Right lobe of liver (tissue), 6 donors: Measurements from ENCODE around the gene DOCK2. TPM values are rescaled to one million over a fixed set of nuclear protein-coding genes. Genes with fewer than 3 reads are reported as not detected.
A peak's percentile ranks its signal among the peaks of the same experiment; 100 is the strongest.
"Not testable (repeated sequence)": the region's sequence is repeated elsewhere in the genome, so short reads cannot be mapped to it uniquely, and the experiment has no call there.

Experiments used
- ATAC-seq, 4 donors: fragments of 200-7000 bp; cut with Tn5 transposase; one replicate each; pipeline ENCODE4 v1.9.1; 2020; ENCODE audit warnings: mild to moderate bottlenecking in 4 of 4, moderate library complexity in 4 of 4
- DNase-seq, 3 donors: peaks; one replicate each; pipeline ENCODE4 v3.0.0-alpha.2; 2020
- H3K27ac ChIP-seq, 3 donors: fragments of 200-600 bp; one replicate each; pipeline ENCODE4 v1.8.0; 2022
- H3K27me3 ChIP-seq, 2 donors: fragments of 200-600 bp; one replicate each; pipeline ENCODE4 v1.8.0; 2022
- H3K36me3 ChIP-seq, 4 donors: fragments of 200-600 bp; sonication (generic) in 1 of 4; one replicate each; pipeline versions ENCODE4 v1.5.1 to v1.8.0; 2017 to 2022; ENCODE audit warnings: control low read depth in 1 of 4
- H3K4me1 ChIP-seq, 4 donors: fragments of 200-600 bp; sonication (generic) in 1 of 4; one replicate each; pipeline versions ENCODE4 v1.5.1 to v1.8.0; 2017 to 2022; ENCODE audit warnings: control low read depth in 1 of 4
- H3K4me3 ChIP-seq, 3 donors: fragments of 200-600 bp; one replicate each; pipeline ENCODE4 v1.8.0; 2022
- H3K9me3 ChIP-seq, 4 donors: fragments of 200-600 bp; sonication (generic) in 1 of 4; one replicate each; pipeline versions ENCODE4 v1.5.1 to v1.8.0; 2017 to 2022; ENCODE audit warnings: control low read depth in 1 of 4
- POLR2A ChIP-seq: fragments of 450-650 bp; IDR thresholded peaks from one replicate; pipeline ENCODE4 v1.6.1; 2017; ENCODE audit warnings: antibody characterized with exemption, mild to moderate bottlenecking
- WGBS: methylation state at CpG from one replicate; pipeline ENCODE4 v1.1.6; 2018; ENCODE audit warnings: low coverage, low lambda C conversion rate; ENCODE audit not compliant: insufficient coverage; ENCODE audit errors: missing lambda C conversion rate; 5-methylcytosine and 5-hydroxymethylcytosine counted together
- intact Hi-C, 2 donors: fragments of 100-400 bp; cut with DNase I; formaldehyde crosslinking; loops; one replicate each; pipeline versions ENCODE4 v1.11.2 to v1.14.1; 2022
- total RNA-seq, 6 experiments: library from RNA; depleted of rRNA in 2 of 6; stranded (reverse); fragments of >200 nt in 2 of 6; fragmentation: NEBNext Ultra II Directional in 3 of 6; extraction: Animal tissue kit (Norgen Biotek cat#: 25700) in 3 of 6; gene quantifications; one replicate each; pipeline versions ENCODE4 v1.1.0 to v1.2.4, GENCODE V29; 2016 to 2023
- TF ChIP-seq, protein P1 (sequence below), 4 donors: fragments of 200-600 bp in 3 of 4; fragments of 450-650 bp in 1 of 4; IDR thresholded peaks; one replicate each; pipeline versions ENCODE4 v1.5.1 to v1.8.0; 2016 to 2022; ENCODE audit warnings: antibody characterized with exemption in 4 of 4, mild to moderate bottlenecking in 2 of 4
- donor health status: DM: no; HTN: yes; CAD: no.
- donor health status: DM: no; HTN: no; CAD: no.
- donor health status: DM: no; HTN: no; CAD: no.
- donor health status: DM: no; HTN: yes; CAD: no.
- donor health status: DM: no; HTN: yes; CAD: no.

The DOCK2 gene
- total RNA-seq, 6 experiments from 2014 or later = 5.0 to 14.5 (median 7.4) TPM

DNA sequence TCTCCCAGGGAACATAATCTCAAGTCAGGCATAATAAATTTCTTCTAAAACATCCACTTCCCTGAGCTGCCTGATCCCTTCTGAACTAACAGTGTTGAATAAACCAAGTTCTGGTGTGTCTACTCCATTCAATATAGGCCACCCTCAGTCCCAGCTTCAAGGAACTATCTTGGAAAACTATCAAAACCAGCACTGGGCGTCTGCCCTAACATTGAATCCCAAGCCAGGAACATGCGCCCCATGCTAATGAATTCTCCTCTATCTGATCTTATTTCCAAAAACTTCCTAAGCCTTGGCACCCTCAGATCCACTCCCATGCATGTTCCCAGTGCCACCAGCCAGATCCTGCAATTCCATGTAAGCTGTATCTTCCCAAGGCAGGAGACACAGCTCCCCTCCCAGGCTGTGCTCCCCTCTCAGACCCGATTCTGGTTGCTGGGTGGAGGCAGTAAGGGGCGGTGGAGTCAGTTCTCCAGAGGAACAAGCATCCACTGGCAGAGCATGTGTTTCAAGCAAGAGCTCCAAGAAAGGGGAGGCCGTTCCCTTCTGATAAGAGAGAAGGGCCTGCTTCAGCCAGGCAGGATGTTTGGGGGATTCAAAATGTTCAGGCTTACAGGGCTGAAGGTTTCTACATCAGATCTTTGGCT lies 455.5 kb downstream of the DOCK2 start:
- H3K9me3 ChIP-seq = no peaks in the 10 kb centered on the region
- no peaks in the 10 kb centered on the region for H3K27me3 ChIP-seq
- no peaks in the 10 kb centered on the region for H3K36me3 ChIP-seq
- 23% methylated on average over 3 of the region's 5 CpGs for WGBS
- no peak for ATAC-seq
- intact Hi-C loops = no loop called here
- H3K4me3 ChIP-seq = no peak overlapping the region
- TF ChIP-seq POLR2A = no peak
- TF ChIP-seq, protein P1, sequence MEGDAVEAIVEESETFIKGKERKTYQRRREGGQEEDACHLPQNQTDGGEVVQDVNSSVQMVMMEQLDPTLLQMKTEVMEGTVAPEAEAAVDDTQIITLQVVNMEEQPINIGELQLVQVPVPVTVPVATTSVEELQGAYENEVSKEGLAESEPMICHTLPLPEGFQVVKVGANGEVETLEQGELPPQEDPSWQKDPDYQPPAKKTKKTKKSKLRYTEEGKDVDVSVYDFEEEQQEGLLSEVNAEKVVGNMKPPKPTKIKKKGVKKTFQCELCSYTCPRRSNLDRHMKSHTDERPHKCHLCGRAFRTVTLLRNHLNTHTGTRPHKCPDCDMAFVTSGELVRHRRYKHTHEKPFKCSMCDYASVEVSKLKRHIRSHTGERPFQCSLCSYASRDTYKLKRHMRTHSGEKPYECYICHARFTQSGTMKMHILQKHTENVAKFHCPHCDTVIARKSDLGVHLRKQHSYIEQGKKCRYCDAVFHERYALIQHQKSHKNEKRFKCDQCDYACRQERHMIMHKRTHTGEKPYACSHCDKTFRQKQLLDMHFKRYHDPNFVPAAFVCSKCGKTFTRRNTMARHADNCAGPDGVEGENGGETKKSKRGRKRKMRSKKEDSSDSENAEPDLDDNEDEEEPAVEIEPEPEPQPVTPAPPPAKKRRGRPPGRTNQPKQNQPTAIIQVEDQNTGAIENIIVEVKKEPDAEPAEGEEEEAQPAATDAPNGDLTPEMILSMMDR (IDR thresholded peaks at IDR 0.05) = no peak
- no peak for DNase-seq
- H3K27ac ChIP-seq = no peak overlapping the region
- no peaks in the 10 kb centered on the region for H3K4me1 ChIP-seq

DNA sequence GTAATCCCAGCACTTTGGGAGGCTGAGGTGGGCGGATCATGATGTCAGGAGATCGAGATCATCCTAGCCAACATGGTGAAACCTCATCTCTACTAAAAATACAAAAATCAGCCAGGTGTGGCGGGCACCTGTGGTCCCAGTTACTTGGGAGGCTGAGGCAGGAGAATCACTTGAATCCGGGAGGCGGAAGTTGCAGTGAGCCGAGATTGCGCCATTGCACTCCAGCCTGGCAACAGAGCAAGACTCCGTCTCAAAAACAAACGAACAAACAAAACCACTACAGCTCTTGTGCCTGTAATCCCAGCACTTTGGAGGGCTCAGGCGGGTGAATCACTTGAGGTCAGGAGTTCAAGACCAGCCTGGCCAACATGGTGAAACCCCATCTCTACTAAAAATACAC lies 457.3 kb downstream of the DOCK2 start:
- H3K4me3 ChIP-seq, H3K27ac ChIP-seq, DNase-seq, ATAC-seq, H3K9me3 ChIP-seq, H3K4me1 ChIP-seq, H3K27me3 ChIP-seq, H3K36me3 ChIP-seq, intact Hi-C loops: not testable (repeated sequence)
- 65% methylated on average over 4 of the region's 10 CpGs for WGBS

DNA sequence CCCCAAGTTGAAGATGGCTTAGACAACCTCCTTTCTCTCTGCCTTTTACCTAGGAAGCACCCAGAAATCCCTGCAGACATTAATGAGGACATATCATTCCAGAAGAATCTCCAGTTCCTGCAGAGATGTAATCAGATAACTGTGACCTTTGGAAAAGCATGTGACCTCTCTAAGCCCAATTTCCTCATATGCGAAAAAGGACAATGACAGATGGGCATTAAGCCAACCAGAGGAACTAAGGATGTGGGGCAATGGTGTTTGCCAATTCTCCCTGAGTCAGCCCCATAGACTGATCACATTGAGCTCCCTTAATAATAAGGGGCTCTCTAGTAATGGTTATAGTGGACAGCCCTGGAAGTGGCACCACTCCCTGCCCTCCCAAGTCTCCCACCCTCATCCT lies 458.6 kb downstream of the DOCK2 start:
- Histone ChIP-seq H3K4me1 (no peaks in the 10 kb centered on the region), H3K27ac (no peak overlapping the region), H3K9me3 (no peaks in the 10 kb centered on the region), H3K4me3 (no peak overlapping the region), H3K36me3 (no peaks in the 10 kb centered on the region), H3K27me3 (no peaks in the 10 kb centered on the region)
- intact Hi-C loops = no loop called here
- DNase-seq (no peak), ATAC-seq (no peak)
- TF ChIP-seq, protein P1 (IDR thresholded peaks at IDR 0.05) = no peak
- 0% methylated on average over 1 of the region's 1 CpG for WGBS

DNA sequence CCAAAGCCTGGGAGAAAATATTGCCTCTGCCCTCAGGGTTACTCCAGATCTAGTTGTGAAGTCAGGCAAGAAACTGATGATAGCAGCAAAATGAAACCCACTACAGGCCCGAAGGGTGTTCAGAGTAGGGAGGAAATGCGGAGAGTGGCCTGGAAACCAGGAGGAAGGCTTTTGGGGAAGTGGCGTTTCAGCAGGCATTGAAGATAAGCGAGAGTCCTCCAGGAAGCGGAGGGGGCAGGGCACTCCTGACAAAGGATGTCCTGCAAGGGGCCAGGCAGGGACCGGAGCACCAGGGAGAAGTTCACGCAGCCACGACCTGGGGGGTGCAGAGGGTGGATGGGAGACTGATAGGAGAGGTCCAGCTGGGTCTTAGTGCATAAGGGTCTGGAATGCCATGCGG lies 460.9 kb downstream of the DOCK2 start:
- 13% methylated on average over 3 of the region's 9 CpGs for WGBS
- no peaks in the 10 kb centered on the region for H3K9me3 ChIP-seq
- TF ChIP-seq POLR2A = no peak
- TF ChIP-seq, protein P1 (IDR thresholded peaks at IDR 0.05) = no peak
- H3K27me3 ChIP-seq = no peaks in the 10 kb centered on the region
- H3K36me3 ChIP-seq = no peaks in the 10 kb centered on the region
- no peaks in the 10 kb centered on the region for H3K4me1 ChIP-seq
- H3K27ac ChIP-seq = no peak overlapping the region
- intact Hi-C loops = no loop called here
- H3K4me3 ChIP-seq = no peak overlapping the region
- DNase-seq (peak; percentile 51 to 62 (median 59)), ATAC-seq (peak; percentile 70 to 79 (median 74))

DNA sequence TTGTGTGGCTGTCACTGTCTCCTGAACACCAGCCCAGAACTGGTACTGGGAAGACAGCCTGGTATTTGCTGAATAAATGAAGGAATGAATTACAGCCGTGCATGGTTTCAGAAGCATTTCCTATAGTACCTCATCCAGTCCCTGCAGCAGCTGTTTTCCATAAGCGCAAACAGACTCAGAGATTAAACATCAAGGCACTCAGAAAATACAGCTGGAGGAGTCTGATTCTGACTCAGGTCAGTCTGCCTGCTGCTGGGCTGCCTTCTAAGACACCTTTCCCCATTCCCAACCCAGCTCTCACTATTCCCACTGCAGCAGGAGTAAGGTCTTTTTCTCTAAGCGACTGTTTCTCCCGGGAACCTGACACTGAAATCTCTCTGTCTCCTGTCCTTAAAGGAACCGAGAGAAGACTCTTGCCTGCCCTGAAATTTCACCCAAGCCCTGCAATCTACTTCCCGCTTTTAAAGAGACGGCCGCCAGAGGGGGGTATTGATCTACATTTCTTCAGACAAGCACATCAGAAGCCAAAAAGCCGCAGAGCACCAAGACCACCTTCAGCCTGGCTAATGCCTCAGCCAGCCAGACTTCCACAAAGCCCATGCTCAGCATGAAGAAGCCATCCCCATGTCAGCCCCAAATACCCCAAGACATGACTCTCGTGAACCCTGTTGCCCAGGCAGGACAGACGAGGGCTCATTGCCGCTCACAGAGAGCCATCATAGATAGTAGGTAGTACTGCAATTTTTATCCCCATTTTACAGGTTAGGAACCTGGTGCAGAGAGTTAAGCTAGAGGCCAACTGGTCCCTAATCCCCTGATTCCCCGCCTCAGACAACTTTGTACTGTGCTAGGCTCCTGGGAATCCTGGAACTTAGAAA lies 463.2 kb downstream of the DOCK2 start:
- no peaks in the 10 kb centered on the region for H3K27me3 ChIP-seq
- intact Hi-C loops = loop anchor here (10.0 kb wide), 2 partner anchors 84 to 324 kb away; no protein-coding TSS in a partner anchor
- DNase-seq (peak; percentile 62 to 73 (median 67)), ATAC-seq (peak; percentile 53 to 77 (median 71))
- no peaks in the 10 kb centered on the region for H3K36me3 ChIP-seq
- no peaks in the 10 kb centered on the region for H3K9me3 ChIP-seq
- no peak overlapping the region for H3K4me3 ChIP-seq
- no peak for TF ChIP-seq POLR2A
- TF ChIP-seq, protein P1 (IDR thresholded peaks at IDR 0.05) = peak; percentile 53 to 67 (median 61)
- 11% methylated on average over 10 of the region's 13 CpGs for WGBS
- no peak overlapping the region for H3K27ac ChIP-seq
- H3K4me1 ChIP-seq = no peaks in the 10 kb centered on the region
